Cardiac fibroblast (primary cell): ENCODE measurements around the gene CORO2A.

Experiments used
- DNase-seq, 2 donors: peaks; one replicate each; pipeline versions ENCODE4 v3.0.0 to v3.0.0-alpha.2; 2010; ENCODE audit warnings: low read depth in 2 of 2
- H3K4me3 ChIP-seq, 2 donors: replicated peaks in 1 of 2; 1 replicate in 1 of 2; 2 replicates in 1 of 2; pipeline ENCODE4 v1.5.1; 2011; ENCODE audit warnings: low read depth in 2 of 2, low read length in 2 of 2, mild to moderate bottlenecking in 2 of 2, moderate library complexity in 1 of 2
- TF ChIP-seq, protein P1 (sequence below): IDR thresholded peaks from one replicate; pipeline ENCODE4 v1.5.1; 2011; ENCODE audit warnings: low read depth, mild to moderate bottlenecking, low read length, inconsistent platforms

CORO2A gene

DNA sequence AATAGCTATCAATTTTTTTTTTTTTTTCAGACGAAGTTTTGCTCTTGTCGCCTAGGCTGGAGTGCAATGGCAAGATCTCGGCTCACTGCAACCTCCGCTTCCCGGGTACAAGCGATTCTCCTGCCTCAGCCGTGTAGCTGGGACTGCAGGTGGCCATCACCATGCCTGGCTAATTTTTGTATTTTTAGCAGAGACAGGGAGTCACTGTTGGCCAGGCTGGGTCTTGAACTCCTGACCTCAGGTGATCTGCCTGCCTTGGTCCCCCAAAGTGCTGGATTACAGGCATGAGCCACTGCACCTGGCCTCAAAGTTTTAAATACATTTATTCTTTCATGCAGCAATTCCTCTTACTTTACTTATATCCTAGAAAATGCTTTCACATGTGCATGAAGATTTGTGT, 91.0 kb downstream of the CORO2A start:
- TF ChIP-seq, protein P1, sequence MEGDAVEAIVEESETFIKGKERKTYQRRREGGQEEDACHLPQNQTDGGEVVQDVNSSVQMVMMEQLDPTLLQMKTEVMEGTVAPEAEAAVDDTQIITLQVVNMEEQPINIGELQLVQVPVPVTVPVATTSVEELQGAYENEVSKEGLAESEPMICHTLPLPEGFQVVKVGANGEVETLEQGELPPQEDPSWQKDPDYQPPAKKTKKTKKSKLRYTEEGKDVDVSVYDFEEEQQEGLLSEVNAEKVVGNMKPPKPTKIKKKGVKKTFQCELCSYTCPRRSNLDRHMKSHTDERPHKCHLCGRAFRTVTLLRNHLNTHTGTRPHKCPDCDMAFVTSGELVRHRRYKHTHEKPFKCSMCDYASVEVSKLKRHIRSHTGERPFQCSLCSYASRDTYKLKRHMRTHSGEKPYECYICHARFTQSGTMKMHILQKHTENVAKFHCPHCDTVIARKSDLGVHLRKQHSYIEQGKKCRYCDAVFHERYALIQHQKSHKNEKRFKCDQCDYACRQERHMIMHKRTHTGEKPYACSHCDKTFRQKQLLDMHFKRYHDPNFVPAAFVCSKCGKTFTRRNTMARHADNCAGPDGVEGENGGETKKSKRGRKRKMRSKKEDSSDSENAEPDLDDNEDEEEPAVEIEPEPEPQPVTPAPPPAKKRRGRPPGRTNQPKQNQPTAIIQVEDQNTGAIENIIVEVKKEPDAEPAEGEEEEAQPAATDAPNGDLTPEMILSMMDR = no peak
- DNase-seq = no peak
- no peak overlapping the region for H3K4me3 ChIP-seq

DNA sequence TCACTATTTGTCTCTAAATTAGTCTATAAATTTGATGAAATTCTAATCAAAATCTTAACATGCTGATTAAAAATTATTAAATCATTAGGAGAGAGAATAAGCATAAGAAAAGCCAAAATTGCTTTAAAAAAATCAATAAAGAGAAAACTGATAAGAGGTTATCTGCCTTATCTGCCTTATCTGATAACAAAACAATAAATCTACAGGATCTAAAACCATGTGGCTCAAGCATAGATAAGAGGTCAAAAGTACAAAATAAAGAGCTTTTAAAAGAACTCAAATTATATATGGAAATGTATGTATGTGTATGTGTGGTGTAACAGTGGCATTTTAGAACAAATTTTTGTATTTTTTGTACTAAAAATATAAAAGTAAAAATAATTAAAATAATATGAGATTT, 92.0 kb downstream of the CORO2A start:
- no peak for DNase-seq
- H3K4me3 ChIP-seq = no peak overlapping the region
- TF ChIP-seq, protein P1 = no peak

DNA sequence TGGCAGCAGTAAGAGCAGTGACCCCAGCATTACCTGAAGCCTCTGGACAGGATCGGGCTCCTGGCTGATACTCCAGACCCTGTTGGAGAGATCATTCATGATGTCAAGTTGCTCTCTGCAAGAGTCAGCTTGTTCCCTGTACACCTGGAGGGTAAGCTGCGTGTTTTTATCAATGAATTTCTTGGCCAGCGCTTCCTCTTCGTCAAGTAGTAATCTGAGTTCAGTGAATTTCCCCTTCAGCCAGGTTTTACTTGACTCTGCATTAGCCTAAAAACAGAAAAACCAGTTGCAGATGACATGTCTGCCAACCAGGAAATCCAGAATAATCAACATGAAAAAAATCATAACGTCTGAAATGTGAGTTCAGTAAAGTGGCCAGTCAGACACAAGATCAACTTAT, 92.5 kb downstream of the CORO2A start:
- TF ChIP-seq, protein P1 = no peak
- no peak overlapping the region for H3K4me3 ChIP-seq
- DNase-seq = no peak

DNA sequence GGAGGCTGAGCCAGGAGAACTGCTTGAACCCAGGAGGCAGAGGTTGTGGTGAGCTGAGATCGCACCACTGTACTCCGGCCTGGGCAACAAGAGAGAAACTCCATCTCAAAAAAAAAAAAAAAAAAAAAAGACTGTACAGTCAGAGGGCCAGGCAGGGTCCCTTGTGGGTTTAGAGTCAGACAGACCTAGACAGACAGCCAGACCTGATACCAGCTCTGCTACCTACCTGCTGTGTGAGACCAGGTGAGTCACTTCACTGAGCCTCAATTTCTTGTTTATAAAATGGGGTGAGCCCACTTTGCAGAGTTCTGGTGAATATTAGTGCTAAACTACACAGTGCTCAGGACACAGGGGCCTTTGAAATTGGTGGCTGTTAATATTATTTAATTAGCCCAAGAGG, 93.1 kb downstream of the CORO2A start:
- TF ChIP-seq, protein P1 = no peak
- H3K4me3 ChIP-seq = no peak overlapping the region
- DNase-seq = no peak

DNA sequence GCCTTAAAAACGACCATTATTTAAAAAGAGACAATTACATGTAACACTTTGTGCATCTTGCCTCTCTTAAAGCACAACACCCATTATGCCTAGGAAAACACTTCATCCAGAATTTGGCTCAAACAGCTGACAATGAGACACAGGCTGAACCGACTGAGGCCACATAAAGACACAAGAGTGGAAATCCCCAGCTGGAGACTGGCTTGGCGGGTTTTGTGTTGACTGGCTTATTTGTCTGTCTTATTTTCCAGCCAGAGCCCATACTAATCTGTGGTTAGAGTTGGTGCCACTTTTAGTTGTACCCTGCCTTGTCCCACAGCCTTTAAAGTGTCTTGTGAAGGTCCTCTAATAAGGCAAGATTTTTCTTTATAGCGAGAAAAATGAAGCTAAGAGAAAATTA, 94.6 kb downstream of the CORO2A start:
- H3K4me3 ChIP-seq = no peak overlapping the region
- DNase-seq = no peak
- TF ChIP-seq, protein P1 = no peak

DNA sequence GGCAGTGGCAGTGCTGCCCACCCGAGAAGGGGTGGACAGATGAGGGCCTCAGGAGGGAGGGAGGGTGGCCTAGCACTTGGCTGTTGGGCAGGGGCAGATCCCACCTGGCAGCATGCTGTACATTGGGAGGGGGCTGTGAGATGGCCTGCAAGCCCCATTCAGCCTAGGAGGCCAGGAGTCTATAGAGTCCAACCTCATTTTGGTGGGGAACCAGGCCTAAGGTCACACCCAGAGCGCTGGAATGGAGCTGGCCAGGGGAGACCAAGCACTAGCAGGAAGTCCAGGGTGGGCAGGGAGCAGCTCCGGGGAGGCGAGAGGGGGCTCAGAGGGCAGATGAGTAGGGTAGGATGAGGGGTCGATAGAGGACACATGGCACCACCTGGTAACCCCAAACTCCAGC, 96.3 kb downstream of the CORO2A start:
- no peak overlapping the region for H3K4me3 ChIP-seq
- TF ChIP-seq, protein P1 = no peak
- DNase-seq = no peak

DNA sequence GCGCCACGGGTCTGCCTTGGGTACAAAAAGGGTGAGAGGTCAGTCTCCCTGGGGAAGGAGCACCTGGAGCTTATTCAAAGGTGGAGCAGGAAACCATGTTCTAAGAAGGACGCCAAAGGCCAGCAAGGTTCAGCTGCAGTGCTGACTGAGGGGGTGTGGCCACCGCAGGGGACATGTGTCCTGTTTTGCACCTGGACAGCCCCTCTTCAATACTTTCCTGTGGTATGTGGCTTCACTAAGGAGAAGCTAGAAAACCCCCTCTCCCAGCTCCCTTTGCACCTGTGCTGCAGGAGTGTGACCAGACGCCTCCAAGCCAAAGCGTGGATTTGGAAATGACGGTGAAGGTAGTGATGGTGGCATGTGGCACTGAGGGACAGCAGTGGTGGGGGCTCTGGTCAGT, 97.0 kb downstream of the CORO2A start:
- H3K4me3 ChIP-seq = no peak overlapping the region
- TF ChIP-seq, protein P1 = no peak
- DNase-seq = no peak
